Ovary (tissue), 9 donors: ENCODE results near the gene MTAP. TPM values are rescaled to one million over a fixed set of nuclear protein-coding genes. Genes with fewer than 3 reads are reported as not detected.

Experiments
- DNase-seq, 5 donors: peaks; one replicate each; pipeline ENCODE4 v3.0.0-alpha.2; 2019 to 2020
- H3K27ac ChIP-seq, 2 donors: fragments of 200-600 bp; one replicate each; pipeline versions ENCODE4 v1.5.1 to v1.8.0; 2019 to 2022
- H3K27me3 ChIP-seq: fragments of 200-600 bp; one replicate; pipeline ENCODE4 v1.8.0; 2022
- H3K36me3 ChIP-seq: fragments of 200-600 bp; sonication (generic); one replicate; pipeline ENCODE4 v1.5.1; 2019
- H3K4me1 ChIP-seq: one replicate; pipeline ENCODE4 v1.8.1; 2013; ENCODE audit warnings: mild to moderate bottlenecking, moderate library complexity; ENCODE audit not compliant: insufficient read depth
- H3K4me3 ChIP-seq: fragments of 200-600 bp; sonication (generic); one replicate; pipeline ENCODE4 v1.5.1; 2017
- H3K9me3 ChIP-seq, 2 donors: fragments of 200-600 bp in 1 of 2; sonication (generic) in 1 of 2; one replicate each; pipeline versions ENCODE4 v1.5.1 to v1.8.1; 2013 to 2019; ENCODE audit warnings: mild to moderate bottlenecking in 1 of 2, moderate library complexity in 1 of 2
- EP300 ChIP-seq: sonication (generic); formaldehyde crosslinking; IDR thresholded peaks from one replicate; pipeline ENCODE4 v1.6.1; 2017; ENCODE audit warnings: antibody characterized with exemption
- POLR2A ChIP-seq: fragments of 450-650 bp; IDR thresholded peaks from one replicate; pipeline ENCODE4 v1.6.1; 2017; ENCODE audit warnings: antibody characterized with exemption, mild to moderate bottlenecking, moderate library complexity
- WGBS, 3 donors: extraction: QIAGEN DNeasy Blood & Tissue Kit in 1 of 3; methylation state at CpG; one replicate each; pipeline versions ENCODE4 v1.1.5 to v1.1.7; 2013 to 2017; 5-methylcytosine and 5-hydroxymethylcytosine counted together
- intact Hi-C, 4 donors: fragments of 100-400 bp; cut with DNase I; formaldehyde crosslinking; loops; one replicate each; pipeline versions ENCODE4 v1.11.0 to v1.15.1; 2022 to 2023
- polyA plus RNA-seq, 2 donors: library from polyadenylated mRNA; stranded (reverse); fragments of 200-250 nt in 1 of 2; fragments of 350-450 nt in 1 of 2; fragmentation: Illumina TruSeq in 1 of 2; extraction: RNeasy Lipid Tissue Mini Kit (QIAGEN cat#74804) in 1 of 2; gene quantifications; one replicate each; pipeline ENCODE4 v1.2.3, GENCODE V29; 2013 to 2014
- total RNA-seq, 7 donors: library from RNA; depleted of rRNA in 2 of 7; stranded (reverse); fragments of >200 nt in 2 of 7; fragmentation: NEBNext Ultra II Directional in 3 of 7; extraction: Animal tissue kit (Norgen Biotek cat#: 25700) in 3 of 7; gene quantifications; one replicate each; pipeline versions ENCODE4 v1.1.0 to v1.2.4, GENCODE V29; 2016 to 2023
- TF ChIP-seq, protein P1 (sequence below), 3 donors: fragments of 450-650 bp in 2 of 3; fragments of 200-600 bp in 1 of 3; IDR thresholded peaks; one replicate each; pipeline versions ENCODE4 v1.5.1 to v1.8.0; 2016 to 2022; ENCODE audit warnings: antibody characterized with exemption in 3 of 3, mild to moderate bottlenecking in 1 of 3
- donor health status: DM: no; HTN: no; CAD: no; lungs with moderate emphysema.
- donor health status: DM: no; HTN: no; CAD: no.
- donor health status: Bipolar disorder and iron deficiency.
- donor health status: DM: yes; HTN: yes; CAD: no.
- donor health status: DM: no; HTN: no; CAD: no.
- donor health status: DM: yes; HTN: yes; CAD: no.

MTAP gene
- total and polyA plus RNA-seq, 9 donors, result 12.2 to 43.3 (median 34.0) TPM

DNA sequence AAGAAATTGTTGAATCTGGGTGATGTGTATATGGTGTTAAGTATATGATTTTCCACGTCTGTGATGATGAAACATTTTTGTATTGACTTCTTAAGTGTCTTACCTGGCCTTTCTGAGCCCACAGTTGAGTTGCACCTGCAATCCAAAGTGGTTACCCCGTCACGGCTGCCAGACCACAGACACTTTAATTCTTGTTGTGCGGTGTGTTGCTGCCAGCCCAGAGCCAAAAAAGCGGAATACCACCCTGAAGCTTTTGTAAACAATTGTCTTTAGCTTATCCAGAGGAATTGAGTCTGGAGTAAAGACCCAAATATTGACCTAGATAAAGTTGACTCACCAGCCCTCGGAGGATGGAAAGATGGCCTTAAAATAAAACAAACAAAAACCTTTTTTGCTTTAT lies 35.1 kb downstream of the MTAP start:
- H3K36me3 ChIP-seq, result no peaks in the 10 kb centered on the region

DNA sequence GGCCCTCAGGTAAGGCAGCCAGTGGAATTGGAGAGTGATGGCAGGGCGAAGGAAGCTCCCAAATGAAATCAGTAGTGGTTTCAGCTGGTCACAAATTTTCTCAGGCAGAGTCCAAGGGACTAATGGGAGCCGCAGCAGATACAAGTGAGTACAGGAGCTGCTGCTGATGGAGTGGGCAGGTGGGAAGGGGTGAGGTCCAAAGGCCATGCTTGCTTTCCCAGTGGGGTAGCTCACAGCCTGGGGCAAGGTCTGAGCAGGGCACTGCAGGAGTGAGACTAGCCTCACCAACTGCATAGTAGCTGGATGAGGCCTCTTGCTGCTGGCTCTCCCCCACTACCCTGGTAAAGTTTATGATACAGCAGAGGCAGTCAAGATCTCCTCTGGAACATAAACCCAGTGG lies 38.2 kb downstream of the MTAP start:
- Histone ChIP-seq H3K36me3 (no peaks in the 10 kb centered on the region), H3K27ac (no peak overlapping the region), H3K4me1 (no peaks in the 10 kb centered on the region), H3K9me3 (no peaks in the 10 kb centered on the region), H3K27me3 (no peaks in the 10 kb centered on the region), H3K4me3 (no peak overlapping the region)
- DNase-seq, result no peak
- WGBS, 3 donors, result 48 to 83% (median 73%) methylated on average over 2 of the region's 2 CpGs
- TF ChIP-seq EP300 (no peak), POLR2A (no peak)
- TF ChIP-seq, protein P1, sequence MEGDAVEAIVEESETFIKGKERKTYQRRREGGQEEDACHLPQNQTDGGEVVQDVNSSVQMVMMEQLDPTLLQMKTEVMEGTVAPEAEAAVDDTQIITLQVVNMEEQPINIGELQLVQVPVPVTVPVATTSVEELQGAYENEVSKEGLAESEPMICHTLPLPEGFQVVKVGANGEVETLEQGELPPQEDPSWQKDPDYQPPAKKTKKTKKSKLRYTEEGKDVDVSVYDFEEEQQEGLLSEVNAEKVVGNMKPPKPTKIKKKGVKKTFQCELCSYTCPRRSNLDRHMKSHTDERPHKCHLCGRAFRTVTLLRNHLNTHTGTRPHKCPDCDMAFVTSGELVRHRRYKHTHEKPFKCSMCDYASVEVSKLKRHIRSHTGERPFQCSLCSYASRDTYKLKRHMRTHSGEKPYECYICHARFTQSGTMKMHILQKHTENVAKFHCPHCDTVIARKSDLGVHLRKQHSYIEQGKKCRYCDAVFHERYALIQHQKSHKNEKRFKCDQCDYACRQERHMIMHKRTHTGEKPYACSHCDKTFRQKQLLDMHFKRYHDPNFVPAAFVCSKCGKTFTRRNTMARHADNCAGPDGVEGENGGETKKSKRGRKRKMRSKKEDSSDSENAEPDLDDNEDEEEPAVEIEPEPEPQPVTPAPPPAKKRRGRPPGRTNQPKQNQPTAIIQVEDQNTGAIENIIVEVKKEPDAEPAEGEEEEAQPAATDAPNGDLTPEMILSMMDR (IDR thresholded peaks at IDR 0.05), result no peak
- intact Hi-C loops, result no loop called here

More for the DNA sequence above, 35.1 kb downstream of the MTAP start:
- H3K27ac ChIP-seq, result no peak overlapping the region
- H3K27me3 ChIP-seq, result no peaks in the 10 kb centered on the region
- TF ChIP-seq EP300 (no peak), POLR2A (no peak)
- TF ChIP-seq, protein P1 (IDR thresholded peaks at IDR 0.05), result no peak
- intact Hi-C loops, result no loop called here
- 87 to 94% (median 93%) methylated on average over 6 of the region's 6 CpGs for WGBS, 3 donors
- no peak overlapping the region for H3K4me3 ChIP-seq
- H3K9me3 ChIP-seq, result no peaks in the 10 kb centered on the region
- no peaks in the 10 kb centered on the region for H3K4me1 ChIP-seq
- no peak for DNase-seq

DNA sequence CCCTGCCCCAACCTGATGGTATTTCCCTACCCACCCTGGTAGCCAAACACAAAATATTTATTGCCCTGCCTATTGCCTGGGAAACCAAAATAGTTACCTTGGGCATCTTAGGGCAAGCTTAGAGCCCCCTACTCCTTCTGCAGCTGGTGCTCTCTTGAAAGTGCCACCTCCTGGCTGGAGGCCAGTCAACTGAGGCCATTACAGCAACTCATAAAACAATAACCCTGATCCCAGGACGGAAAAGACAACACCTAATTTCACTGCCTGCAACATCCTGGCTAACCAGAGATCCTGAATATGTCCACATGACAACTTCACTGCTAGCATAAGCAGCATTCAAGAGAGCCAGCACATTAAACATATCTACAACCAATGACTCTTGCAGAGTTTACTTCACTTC lies 38.7 kb downstream of the MTAP start:
- 94 to 100% (median 98%) methylated on average over 1 of the region's 1 CpG for WGBS, 3 donors
- Histone ChIP-seq H3K27me3 (no peaks in the 10 kb centered on the region), H3K36me3 (no peaks in the 10 kb centered on the region), H3K9me3 (no peaks in the 10 kb centered on the region), H3K4me3 (no peak overlapping the region), H3K27ac (no peak overlapping the region), H3K4me1 (no peaks in the 10 kb centered on the region)
- DNase-seq, result no peak
- intact Hi-C loops, result no loop called here
- TF ChIP-seq EP300 (no peak), POLR2A (no peak)
- TF ChIP-seq, protein P1 (IDR thresholded peaks at IDR 0.05), result no peak

GRCh38 chr9:21848615-21849014 lies 46.2 kb downstream of the MTAP start:
- no peaks in the 10 kb centered on the region for H3K9me3 ChIP-seq
- WGBS, 3 donors, result 98 to 100% (median 100%) methylated on average over 4 of the region's 4 CpGs
- H3K4me1 ChIP-seq, result no peaks in the 10 kb centered on the region
- intact Hi-C loops, result no loop called here
- no peaks in the 10 kb centered on the region for H3K27me3 ChIP-seq
- no peak for TF ChIP-seq EP300
- TF ChIP-seq, protein P1 (IDR thresholded peaks at IDR 0.05), result no peak
- TF ChIP-seq POLR2A, result no peak
- H3K4me3 ChIP-seq, result no peak overlapping the region
- DNase-seq, result no peak
- no peaks in the 10 kb centered on the region for H3K36me3 ChIP-seq
- H3K27ac ChIP-seq, result no peak overlapping the region

DNA sequence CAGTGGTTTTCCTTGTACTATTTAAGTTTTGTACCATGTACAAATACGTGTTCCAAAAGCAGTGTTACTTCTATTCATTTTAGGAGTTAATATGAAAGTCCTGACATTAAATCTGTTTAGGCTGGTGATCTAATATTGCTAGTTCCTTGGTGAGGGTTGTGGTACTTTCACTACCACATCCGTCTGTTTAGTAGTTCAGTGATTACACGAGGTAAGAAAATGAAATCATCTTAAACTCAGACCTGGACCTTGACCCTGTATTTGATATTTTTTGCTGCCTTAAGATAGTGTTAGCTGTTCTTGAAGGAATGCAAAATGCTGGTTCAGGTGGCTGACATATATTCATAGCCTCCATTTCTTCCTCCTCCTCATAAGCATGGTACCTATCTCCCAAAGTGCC lies 50.3 kb downstream of the MTAP start:
- Histone ChIP-seq H3K36me3 (no peaks in the 10 kb centered on the region), H3K9me3 (no peaks in the 10 kb centered on the region), H3K4me1 (peaks cover 9% of the 10 kb centered on the region), H3K27me3 (no peaks in the 10 kb centered on the region), H3K4me3 (no peak overlapping the region), H3K27ac (no peak overlapping the region)
- DNase-seq, result no peak
- TF ChIP-seq, protein P1 (IDR thresholded peaks at IDR 0.05), result no peak
- TF ChIP-seq POLR2A (no peak), EP300 (no peak)
- WGBS, 3 donors, result 46 to 55% (median 52%) methylated on average over 3 of the region's 3 CpGs
- intact Hi-C loops, result no loop called here
